NT2/D1 (cell line): ENCODE data around the gene TAF8.

Experiments
- SUZ12 ChIP-seq: IDR thresholded peaks from 2 replicates; pipeline ENCODE4 v1.6.1; 2011; ENCODE audit not compliant: insufficient read length, insufficient read depth; ENCODE audit errors: extremely low read depth
- YY1 ChIP-seq: IDR thresholded peaks from 2 replicates; pipeline ENCODE4 v1.6.1; 2011; ENCODE audit not compliant: insufficient read length, insufficient read depth

- TF ChIP-seq YY1 (no peak), SUZ12 (no peak)
Observed at GRCh38 chr6:42104095-42104803, 53.9 kb downstream of the TAF8 start.
